Measurements from ENCODE around the gene OR9Q1. TPM values are rescaled to one million over a fixed set of nuclear protein-coding genes. Genes with fewer than 3 reads are reported as not detected.

Gene OR9Q1
- total and polyA plus RNA-seq, 4 donors = not detected

- Histone ChIP-seq H3K27me3 (ENCODE audit: control insufficient read depth in 4 of 4, insufficient read depth in 4 of 4, low read length in 3 of 4) (no peaks in the 10 kb centered on the region), H3K36me3 (ENCODE audit: control insufficient read depth in 4 of 4, insufficient read depth in 3 of 4, low read depth in 1 of 4, low read length in 3 of 4) (no peaks in the 10 kb centered on the region), H3K4me1 (ENCODE audit: control insufficient read depth in 4 of 4, insufficient read depth in 4 of 4, low read length in 3 of 4) (no peaks in the 10 kb centered on the region), H3K4me3 (ENCODE audit: low read depth in 1 of 3, low read length in 3 of 3) (no peak overlapping the region), H3K27ac (ENCODE audit: low read depth in 1 of 2, low read length in 2 of 2) (no peak overlapping the region), H3K9me3 (ENCODE audit: control insufficient read depth in 4 of 4, low read length in 3 of 4) (no peaks in the 10 kb centered on the region), H3K9ac (ENCODE audit: low read depth in 1 of 2, low read length in 2 of 2) (no peak overlapping the region)
- TF ChIP-seq ATF3 (IDR thresholded peaks at IDR 0.05) (no peak), RAD21 (IDR thresholded peaks at IDR 0.05) (no peak), CTCF (IDR thresholded peaks at IDR 0.05; ENCODE audit: low read depth, low read length, missing input control) (no peak), SP1 (IDR thresholded peaks at IDR 0.05) (no peak), YY1 (IDR thresholded peaks at IDR 0.05) (no peak), NR2F2 (IDR thresholded peaks at IDR 0.05) (no peak), REST (IDR thresholded peaks at IDR 0.05) (no peak), MAX (IDR thresholded peaks at IDR 0.05) (no peak), HNF4A (conservative IDR thresholded peaks at IDR 0.05) (no peak), EGR1 (IDR thresholded peaks at IDR 0.05; ENCODE audit: low read depth in 2 of 2) (no peak), JUND (IDR thresholded peaks at IDR 0.05) (no peak), ZBTB33 (IDR thresholded peaks at IDR 0.05) (no peak), HNF4G (IDR thresholded peaks at IDR 0.05) (no peak), FOXA1 (IDR thresholded peaks at IDR 0.05) (no peak)
- DNase-seq (ENCODE audit: low spot score) = no peak
Measured at GRCh38 chr11:58216476-58216875, 192.8 kb downstream of the OR9Q1 start.

GRCh38 chr11:58222721-58223120, 199.0 kb downstream of the OR9Q1 start:
- H3K27ac ChIP-seq (ENCODE audit: low read depth in 1 of 2, low read length in 2 of 2) = no peak overlapping the region
- H3K4me1 ChIP-seq (ENCODE audit: control insufficient read depth in 4 of 4, insufficient read depth in 4 of 4, low read length in 3 of 4) = no peaks in the 10 kb centered on the region
- no peaks in the 10 kb centered on the region for H3K9me3 ChIP-seq (ENCODE audit: control insufficient read depth in 4 of 4, low read length in 3 of 4)
- TF ChIP-seq NR2F2 (IDR thresholded peaks at IDR 0.05) = no peak
- TF ChIP-seq FOXA2 (IDR thresholded peaks at IDR 0.05) = no peak
- TF ChIP-seq TAF1 (conservative IDR thresholded peaks at IDR 0.05) = no peak
- TF ChIP-seq CTCF (IDR thresholded peaks at IDR 0.05; ENCODE audit: low read depth, low read length, missing input control) = no peak
- no peak for TF ChIP-seq MAX (IDR thresholded peaks at IDR 0.05)
- H3K27me3 ChIP-seq (ENCODE audit: control insufficient read depth in 4 of 4, insufficient read depth in 4 of 4, low read length in 3 of 4) = no peaks in the 10 kb centered on the region
- no peak overlapping the region for H3K4me3 ChIP-seq (ENCODE audit: low read depth in 1 of 3, low read length in 3 of 3)
- WGBS = 69% methylated on average over 7 of the region's 7 CpGs
- no peak overlapping the region for H3K9ac ChIP-seq (ENCODE audit: low read depth in 1 of 2, low read length in 2 of 2)
- H3K36me3 ChIP-seq (ENCODE audit: control insufficient read depth in 4 of 4, insufficient read depth in 3 of 4, low read depth in 1 of 4, low read length in 3 of 4) = no peaks in the 10 kb centered on the region
- no peak for DNase-seq (ENCODE audit: low spot score)
